ENCODE data around the gene RBFOX2.
"Not testable (repeated sequence)": the region's sequence is repeated elsewhere in the genome, so short reads cannot be mapped to it uniquely, and the experiment has no call there.

RBFOX2 gene

DNA sequence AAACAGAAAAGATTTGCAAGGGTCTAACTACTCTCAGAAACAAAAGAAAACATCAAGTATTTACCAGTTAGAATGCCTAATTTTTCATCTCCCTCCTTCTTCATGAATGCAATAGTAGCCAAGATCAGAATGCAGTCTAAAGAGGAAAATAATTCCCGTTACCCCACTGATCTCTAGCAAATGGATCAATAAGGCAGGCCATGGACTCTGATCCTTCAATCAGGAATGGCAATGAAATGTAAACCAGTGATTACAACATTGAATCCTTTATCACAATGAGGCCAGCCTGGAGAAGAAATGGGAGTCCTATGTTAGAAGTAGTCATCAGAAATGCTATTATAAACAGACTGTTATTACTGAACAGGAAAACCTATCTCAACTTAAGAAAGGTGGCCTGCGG lies 204.4 kb downstream of the RBFOX2 start:
- intact Hi-C loops (cut with DNase I) = no loop called here
- DNase-seq = no peak

- intact Hi-C loops (cut with DNase I) = no loop called here
- no peak for DNase-seq
Measured at GRCh38 chr22:35821654-35822053, 207.0 kb downstream of the RBFOX2 start.

- no peak for DNase-seq
- intact Hi-C loops (cut with DNase I) = no loop called here
Measured at GRCh38 chr22:35819421-35819820, 209.2 kb downstream of the RBFOX2 start.

DNA sequence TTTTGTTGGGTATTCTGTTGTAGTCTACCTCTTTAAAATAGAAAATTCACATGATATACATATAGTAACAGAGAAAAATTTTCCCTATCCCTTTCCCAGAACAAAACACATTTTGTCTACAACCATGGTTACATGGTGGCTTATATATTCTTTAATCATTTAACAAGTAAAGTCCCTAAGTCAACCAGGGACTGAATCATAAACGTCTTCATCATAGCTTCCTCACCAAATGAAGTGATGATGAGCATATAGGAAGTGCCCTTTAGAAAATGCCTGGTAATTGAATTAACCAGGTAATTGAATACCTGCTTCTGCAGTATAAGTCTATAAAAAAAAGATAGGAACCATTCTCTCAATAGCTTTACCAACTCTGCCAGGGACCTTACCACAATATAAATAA lies 209.7 kb downstream of the RBFOX2 start:
- no peak for DNase-seq
- intact Hi-C loops (cut with DNase I) = no loop called here

- intact Hi-C loops (cut with DNase I) = no loop called here
- DNase-seq = no peak
Measured at GRCh38 chr22:35812600-35812999, 216.0 kb downstream of the RBFOX2 start.

- intact Hi-C loops (cut with DNase I) = no loop called here
- DNase-seq = no peak
Measured at GRCh38 chr22:35811670-35812069, 217.0 kb downstream of the RBFOX2 start.

- intact Hi-C loops (cut with DNase I) = no loop called here
Measured at GRCh38 chr22:35809816-35810215, 218.8 kb downstream of the RBFOX2 start.

DNA sequence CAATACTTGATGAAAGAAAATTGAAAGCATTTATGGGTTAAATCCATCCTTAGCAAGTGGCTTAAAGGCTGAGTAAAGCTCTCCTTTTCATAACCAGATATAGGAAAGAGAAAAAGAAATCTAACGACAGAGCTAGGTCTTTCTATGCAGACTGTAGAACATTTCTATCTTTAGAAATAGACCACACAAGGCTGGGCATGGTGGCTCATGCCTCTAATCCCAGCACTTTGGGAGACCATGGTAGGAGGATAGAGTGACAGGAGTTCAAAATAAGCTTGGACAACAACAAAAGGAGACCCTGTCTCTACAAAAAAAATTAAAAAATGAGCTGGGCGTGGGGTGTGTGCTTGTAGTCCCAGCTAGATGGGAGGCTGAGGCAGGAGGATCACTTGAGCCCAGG lies 220.2 kb downstream of the RBFOX2 start:
- no peak for DNase-seq
- intact Hi-C loops (cut with DNase I) = no loop called here

More at GRCh38 chr22:35809816-35810215, 218.8 kb downstream of the RBFOX2 start:
- DNase-seq = no peak

- intact Hi-C loops (cut with DNase I); DNase-seq: not testable (repeated sequence)
Measured at GRCh38 chr22:35806668-35807067, 222.0 kb downstream of the RBFOX2 start.

- DNase-seq = no peak
- intact Hi-C loops (cut with DNase I) = no loop called here
Measured at GRCh38 chr22:35805466-35805865, 223.2 kb downstream of the RBFOX2 start.

DNA sequence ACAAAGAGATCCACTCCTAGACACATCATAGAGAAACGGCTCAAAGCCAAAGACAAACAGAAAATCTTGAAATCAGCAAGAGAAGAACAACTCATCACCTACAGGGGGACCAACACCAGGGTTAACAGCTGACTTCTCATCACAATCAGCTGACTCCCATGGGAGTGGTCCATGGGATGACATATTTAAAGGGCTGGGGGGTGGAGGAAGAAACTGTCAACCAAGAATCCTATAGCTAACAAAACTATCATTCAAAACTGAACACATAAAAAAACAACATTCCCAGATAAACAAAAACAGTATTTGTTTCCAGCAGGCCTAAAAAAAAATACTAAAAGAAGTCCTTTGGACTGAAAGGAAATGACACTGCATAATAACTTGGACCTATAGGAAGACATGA lies 224.2 kb downstream of the RBFOX2 start:
- intact Hi-C loops (cut with DNase I) = no loop called here
- no peak for DNase-seq

GRCh38 chr22:35802885-35803284 lies 225.7 kb downstream of the RBFOX2 start:
- no peak for DNase-seq
- intact Hi-C loops (cut with DNase I) = no loop called here

GRCh38 chr22:35801301-35801700 lies 227.3 kb downstream of the RBFOX2 start:
- DNase-seq; intact Hi-C loops (cut with DNase I): not testable (repeated sequence)

DNA sequence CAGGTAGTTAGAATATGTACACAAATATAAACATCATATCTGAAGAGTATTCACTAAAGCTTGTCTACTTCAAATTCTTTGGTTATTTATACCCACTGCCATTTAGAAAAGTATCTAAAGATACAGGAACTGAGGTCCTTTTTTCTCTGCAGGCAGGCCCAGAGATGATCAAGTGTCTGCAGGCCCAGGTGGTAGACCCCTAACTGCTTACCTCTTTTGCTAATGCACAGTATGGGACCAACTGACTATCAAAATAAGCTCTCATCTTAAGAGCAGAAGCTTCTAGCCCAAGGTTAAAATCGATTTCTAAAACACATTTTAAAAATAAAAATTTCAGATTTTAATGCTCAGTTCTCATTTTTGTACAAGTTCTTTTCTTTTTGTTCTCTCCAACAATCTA lies 229.5 kb downstream of the RBFOX2 start:
- intact Hi-C loops (cut with DNase I) = no loop called here
- no peak for DNase-seq

DNA sequence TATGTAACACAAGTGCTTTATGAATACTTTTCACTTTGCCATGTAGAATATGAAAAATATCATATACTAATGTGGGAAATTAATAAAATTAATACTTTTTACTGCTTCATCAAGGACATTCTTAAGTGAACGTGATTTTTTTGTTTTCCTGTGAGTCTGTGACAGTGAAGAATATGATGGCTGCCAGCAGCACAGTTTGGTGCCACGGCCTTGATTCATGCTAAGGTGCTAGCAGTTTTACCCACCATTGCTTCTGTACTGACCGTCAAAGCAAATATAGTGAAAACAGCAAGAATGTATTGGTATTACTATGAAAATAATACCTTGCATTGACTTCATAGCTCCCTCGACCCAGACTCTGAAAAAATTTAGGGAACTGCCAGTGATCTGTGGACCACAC lies 231.2 kb downstream of the RBFOX2 start:
- intact Hi-C loops (cut with DNase I) = no loop called here
- DNase-seq = no peak

DNA sequence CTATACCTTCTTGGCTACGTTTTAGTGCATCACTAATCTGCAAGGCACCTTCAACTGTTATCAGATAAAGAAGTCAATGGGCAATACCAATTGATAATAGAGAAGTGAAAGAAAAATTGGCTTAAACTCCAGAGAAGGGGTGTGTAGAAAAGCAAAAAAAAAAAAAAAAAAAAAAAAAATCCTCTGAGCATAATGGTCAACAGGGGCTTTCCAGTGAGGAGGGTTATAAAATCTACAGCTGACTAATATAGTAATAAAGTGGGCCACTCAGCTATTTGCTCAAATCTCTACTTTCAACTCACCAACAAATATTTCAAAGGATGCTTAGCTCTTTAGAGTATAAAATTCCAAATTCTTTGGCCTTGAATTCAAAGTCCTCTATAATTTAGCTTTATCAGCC lies 233.1 kb downstream of the RBFOX2 start:
- intact Hi-C loops (cut with DNase I) = no loop called here
- DNase-seq = no peak

GRCh38 chr22:35792506-35792905 lies 236.1 kb downstream of the RBFOX2 start:
- intact Hi-C loops (cut with DNase I) = no loop called here
- DNase-seq = no peak

DNA sequence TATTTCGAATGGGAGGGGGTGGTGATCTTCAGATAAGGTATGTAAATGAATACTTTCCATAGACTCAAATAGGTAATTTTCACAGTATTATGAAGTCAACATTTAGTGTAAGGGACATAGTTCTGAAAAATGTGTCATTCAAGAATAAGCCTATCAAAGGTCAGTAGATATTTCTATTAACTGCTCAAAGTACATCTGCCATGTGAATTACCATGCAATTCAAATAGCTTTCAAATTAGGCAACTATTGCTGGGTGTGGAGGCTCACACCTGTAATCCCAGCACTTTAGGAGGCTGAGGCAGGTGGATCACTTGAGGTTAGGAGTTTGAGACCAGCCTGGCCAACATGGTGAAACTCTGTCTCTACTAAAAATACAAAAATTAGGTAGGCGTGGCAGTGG lies 236.8 kb downstream of the RBFOX2 start:
- DNase-seq; intact Hi-C loops (cut with DNase I): not testable (repeated sequence)

DNA sequence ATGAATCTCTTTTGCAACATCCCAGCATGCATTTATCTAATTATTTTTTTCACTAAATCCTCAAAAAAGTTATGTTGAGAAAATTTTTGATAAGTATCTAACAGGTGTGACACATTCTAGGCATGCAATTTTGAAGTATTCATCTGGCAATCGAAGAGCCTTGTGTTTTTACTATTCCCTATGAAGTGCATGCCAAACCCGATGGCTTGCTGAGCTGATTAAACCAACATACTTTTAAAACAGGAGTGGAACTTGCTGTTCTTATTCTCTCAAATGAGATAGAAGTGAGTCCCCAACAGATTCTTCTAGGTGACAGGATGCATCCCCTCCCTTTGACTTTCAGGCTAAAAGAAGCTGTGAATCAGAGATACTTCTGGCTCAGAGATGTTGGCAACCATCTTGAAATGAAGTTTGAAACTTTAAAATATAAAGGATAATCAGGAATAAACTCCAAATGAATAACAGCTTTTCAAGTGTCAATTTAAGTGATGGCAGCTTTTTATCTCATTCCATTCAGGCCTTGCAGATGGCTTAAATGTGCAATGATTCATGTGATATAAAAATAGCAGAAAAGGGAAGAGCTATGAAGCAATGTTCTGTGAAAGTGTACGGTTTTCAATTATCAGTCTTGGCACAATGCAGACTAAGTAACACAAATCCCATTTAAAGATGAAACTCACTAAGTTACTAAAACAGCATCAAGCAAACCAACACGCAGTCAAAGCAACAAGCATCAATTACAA lies 243.3 kb downstream of the RBFOX2 start:
- no peak for DNase-seq
- intact Hi-C loops (cut with DNase I) = no loop called here

GRCh38 chr22:35784633-35785032 lies 244.0 kb downstream of the RBFOX2 start:
- intact Hi-C loops (cut with DNase I) = no loop called here
- no peak for DNase-seq

DNA sequence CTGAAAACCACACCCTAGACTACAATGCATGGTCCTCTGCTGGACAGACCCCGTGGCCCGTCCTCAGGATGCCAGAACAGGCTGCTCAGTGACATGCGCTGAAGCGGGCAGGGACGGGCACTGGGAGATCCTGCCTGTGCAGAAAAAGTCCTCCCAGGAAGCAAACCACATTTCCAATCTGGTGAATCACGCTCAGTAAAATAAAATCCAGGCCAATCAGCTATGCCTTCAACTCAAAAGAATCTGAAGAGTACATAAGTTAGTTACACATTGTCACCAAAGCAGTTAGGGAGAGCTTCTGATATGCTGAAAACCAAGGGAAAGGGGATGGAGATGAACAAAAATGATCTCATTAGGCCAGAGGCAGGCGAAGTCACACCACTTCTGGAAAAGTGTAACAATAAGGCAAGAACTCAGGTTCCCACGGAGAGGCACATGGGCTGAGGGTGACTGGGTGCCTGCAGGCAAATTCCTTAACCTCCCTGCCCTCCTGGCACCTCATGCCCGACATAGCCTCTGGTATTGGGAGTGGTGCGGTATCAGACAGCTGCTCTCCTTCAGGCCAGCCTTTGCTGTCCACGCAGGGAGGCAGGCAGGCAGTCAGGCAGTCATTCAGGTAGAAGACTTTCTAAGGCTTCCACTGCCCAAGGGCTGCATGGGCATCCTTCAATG lies 244.5 kb downstream of the RBFOX2 start:
- no peak for DNase-seq
- intact Hi-C loops (cut with DNase I) = no loop called here

All from head of caudate nucleus (tissue), 42 donors.